A673 (cell line): ENCODE results near the gene WBP2NL. TPM values are rescaled to one million over a fixed set of nuclear protein-coding genes. Genes with fewer than 3 reads are reported as not detected.

Source experiments
- BruUV-seq: library from RNA; stranded (reverse); fragments of 400-500 nt; replicated peaks from 2 replicates; lab custom pipeline; 2021; lab: Mats Ljungman, UMichigan
- CTCF ChIA-PET: fragments of 300-600 bp; sonication (Branson Sonifier 250); formaldehyde crosslinking; loops from one replicate; lab custom pipeline; 2022; ENCODE audit warnings: antibody characterized with exemption; lab: Charles Lee
- POLR2A ChIA-PET: fragments of 300-600 bp; sonication (Branson Sonifier 250); formaldehyde crosslinking; loops from one replicate; lab custom pipeline; 2022; ENCODE audit warnings: antibody characterized with exemption; ENCODE audit not compliant: low non-redundant PET; lab: Charles Lee
- DNase-seq: peaks from one replicate; pipeline ENCODE4 v3.0.0-alpha.2; 2015; ENCODE audit warnings: low spot score
- H3K27ac ChIP-seq: fragments of 200-600 bp; sonication (generic); 2 replicates; pipeline ENCODE4 v1.5.1; 2016; ENCODE audit warnings: mixed run types, low read depth, mild to moderate bottlenecking, mixed read lengths, antibody characterized with exemption, low read length; ENCODE audit not compliant: poor library complexity, severe bottlenecking
- H3K27me3 ChIP-seq: fragments of 200-600 bp; sonication (generic); replicated peaks from 2 replicates; pipeline ENCODE4 v1.6.1; 2017; ENCODE audit warnings: mixed run types, low read depth, mild to moderate bottlenecking, mixed read lengths, antibody characterized with exemption, low read length; ENCODE audit not compliant: insufficient read depth, poor library complexity
- H3K36me3 ChIP-seq: fragments of 200-600 bp; sonication (generic); 2 replicates; pipeline ENCODE4 v1.6.1; 2016; ENCODE audit warnings: mixed run types, mild to moderate bottlenecking, mixed read lengths, antibody characterized with exemption, low read length; ENCODE audit not compliant: insufficient read depth, poor library complexity, severe bottlenecking
- H3K4me1 ChIP-seq: fragments of 200-600 bp; sonication (generic); 2 replicates; pipeline ENCODE4 v1.6.1; 2017; ENCODE audit warnings: mixed run types, mild to moderate bottlenecking, mixed read lengths, antibody characterized with exemption, low read length; ENCODE audit not compliant: insufficient read depth, poor library complexity, severe bottlenecking
- H3K4me3 ChIP-seq: fragments of 200-600 bp; sonication (generic); 2 replicates; pipeline ENCODE4 v1.5.1; 2016; ENCODE audit warnings: low read depth, mixed run types, mild to moderate bottlenecking, mixed read lengths, low read length; ENCODE audit not compliant: poor library complexity, severe bottlenecking
- H3K9me3 ChIP-seq: fragments of 200-600 bp; sonication (generic); 2 replicates; pipeline ENCODE4 v1.6.1; 2016; ENCODE audit warnings: mixed run types, low read depth, mild to moderate bottlenecking, mixed read lengths, antibody characterized with exemption, low read length; ENCODE audit not compliant: poor library complexity, severe bottlenecking
- CTCF ChIP-seq: fragments of 300-800, 200-600 bp; sonication (generic); conservative IDR thresholded peaks from 2 replicates; pipeline ENCODE4 v1.5.1; 2017; ENCODE audit warnings: low read depth, mild to moderate bottlenecking, antibody characterized with exemption, low read length, moderate library complexity, mixed read lengths
- EZH2 ChIP-seq: fragments of 200-600 bp; sonication (generic); IDR thresholded peaks from 2 replicates; pipeline ENCODE4 v1.6.1; 2017; ENCODE audit warnings: borderline replicate concordance, low read depth, mild to moderate bottlenecking, mixed read lengths, antibody characterized with exemption, low read length; ENCODE audit not compliant: poor library complexity, severe bottlenecking
- intact Hi-C: fragments of 100-400 bp; cut with micrococcal nuclease; formaldehyde crosslinking; loops from one replicate; pipeline ENCODE4 v1.10.0; 2022; ENCODE audit not compliant: unreplicated experiment
- total RNA-seq: library from RNA; stranded (reverse); gene quantifications from 2 replicates; pipeline ENCODE4 v1.2.3, GENCODE V29; 2021

Gene WBP2NL
- total RNA-seq, 1 experiment from 2014 or later: not detected

- BruUV-seq: no TSS peak
- CTCF ChIA-PET: no interaction called here
Observed at GRCh38 chr22:42013385-42013784, 14.8 kb downstream of the WBP2NL start.

GRCh38 chr22:42016111-42016510 is 17.5 kb downstream of the WBP2NL start:
- intact Hi-C loops: no loop called here
- ChIA-PET POLR2A (no interaction called here), CTCF (interaction anchor here (0.6 kb wide), 1 partner anchor 9 kb away, joined by 5 read pairs; no protein-coding TSS in a partner anchor)
- Histone ChIP-seq H3K27ac (no peak overlapping the region), H3K36me3 (no peaks in the 10 kb centered on the region), H3K4me3 (no peak overlapping the region), H3K4me1 (no peaks in the 10 kb centered on the region), H3K27me3 (peaks cover 5% of the 10 kb centered on the region), H3K9me3 (no peaks in the 10 kb centered on the region)
- TF ChIP-seq CTCF (no peak), EZH2 (no peak)
- DNase-seq: no peak
- no TSS peak for BruUV-seq

More at GRCh38 chr22:42013385-42013784, 14.8 kb downstream of the WBP2NL start:
- TF ChIP-seq EZH2: no peak
- TF ChIP-seq CTCF: no peak
- POLR2A ChIA-PET: no interaction called here
- H3K27ac ChIP-seq: no peak overlapping the region
- DNase-seq: no peak
- no peaks in the 10 kb centered on the region for H3K4me1 ChIP-seq
- H3K27me3 ChIP-seq: peaks cover 5% of the 10 kb centered on the region
- peaks cover 10% of the 10 kb centered on the region for H3K9me3 ChIP-seq
- no peak overlapping the region for H3K4me3 ChIP-seq
- no peaks in the 10 kb centered on the region for H3K36me3 ChIP-seq
- intact Hi-C loops: no loop called here

- ChIA-PET CTCF (no interaction called here), POLR2A (no interaction called here)
- Histone ChIP-seq H3K36me3 (no peaks in the 10 kb centered on the region), H3K27me3 (peaks cover 5% of the 10 kb centered on the region), H3K27ac (no peak overlapping the region), H3K4me1 (no peaks in the 10 kb centered on the region), H3K9me3 (no peaks in the 10 kb centered on the region), H3K4me3 (no peak overlapping the region)
- TF ChIP-seq EZH2 (no peak), CTCF (no peak)
- no peak for DNase-seq
- intact Hi-C loops: no loop called here
- BruUV-seq: no TSS peak
Observed at GRCh38 chr22:42018224-42018623, 19.6 kb downstream of the WBP2NL start.
